Measurements from ENCODE around the gene FAM180B.

Gene FAM180B

GRCh38 chr11:47599902-47600301 lies 13.4 kb downstream of the FAM180B start:
- Histone ChIP-seq H4K8ac (ENCODE audit: low read depth, low read length) (no peak overlapping the region), H3K36me3 (ENCODE audit: control insufficient read depth, insufficient read depth, low read length) (no peaks in the 10 kb centered on the region), H2BK120ac (ENCODE audit: low read depth, low read length) (no peak overlapping the region), H3K79me1 (ENCODE audit: low read length) (no peaks in the 10 kb centered on the region), H2BK15ac (replicated peaks; ENCODE audit: low read depth) (no peak overlapping the region), H3K9ac (ENCODE audit: low read length) (no peak overlapping the region), H2AK5ac (ENCODE audit: low read length) (no peak overlapping the region), H3K4ac (ENCODE audit: low read depth, low read length) (no peak overlapping the region), H3K27ac (ENCODE audit: low read depth, low read length) (no peak overlapping the region), H3K79me2 (ENCODE audit: control insufficient read depth, insufficient read depth, low read length) (no peaks in the 10 kb centered on the region), H3K56ac (ENCODE audit: low read length) (no peak overlapping the region), H3K4me3 (ENCODE audit: low read length) (no peak overlapping the region), H3K18ac (ENCODE audit: low read length) (no peak overlapping the region), H2BK5ac (ENCODE audit: low read length) (no peak overlapping the region), H3K23ac (ENCODE audit: low read length) (no peak overlapping the region), H3K4me2 (ENCODE audit: low read length) (no peak overlapping the region), H3K4me1 (ENCODE audit: control insufficient read depth, low read depth, low read length) (no peaks in the 10 kb centered on the region), H3K27me3 (ENCODE audit: insufficient read depth, low read length, poor library complexity) (no peaks in the 10 kb centered on the region), H4K5ac (ENCODE audit: low read length) (no peak overlapping the region)
- no peak for DNase-seq
- WGBS (ENCODE audit: extremely low coverage, insufficient coverage, low lambda C conversion rate), result no CpG with 5 or more reads among the region's 4 CpGs

DNA sequence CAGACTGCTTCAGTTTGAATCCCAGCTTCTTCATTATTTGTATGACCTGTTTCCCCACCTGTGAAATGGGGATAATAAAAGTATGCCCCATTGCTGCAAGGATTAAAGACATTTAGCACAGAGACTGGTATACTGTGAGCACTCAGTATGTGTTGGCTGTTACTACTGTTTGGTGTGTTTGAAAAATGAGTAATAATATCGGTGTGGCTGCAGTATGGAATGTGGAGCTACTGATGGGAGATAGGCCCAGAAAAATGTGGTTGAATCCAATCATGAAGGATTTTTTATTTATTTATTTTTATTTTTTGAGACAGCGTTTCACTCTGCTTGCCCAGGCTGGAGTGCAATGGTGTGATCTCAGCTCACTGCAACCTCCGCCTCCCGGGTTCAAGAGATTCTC lies 16.8 kb downstream of the FAM180B start:
- Histone ChIP-seq H3K79me1 (ENCODE audit: low read length) (no peaks in the 10 kb centered on the region), H3K79me2 (ENCODE audit: control insufficient read depth, insufficient read depth, low read length) (no peaks in the 10 kb centered on the region)
- WGBS (ENCODE audit: extremely low coverage, insufficient coverage, low lambda C conversion rate), result no CpG with 5 or more reads among the region's 4 CpGs

DNA sequence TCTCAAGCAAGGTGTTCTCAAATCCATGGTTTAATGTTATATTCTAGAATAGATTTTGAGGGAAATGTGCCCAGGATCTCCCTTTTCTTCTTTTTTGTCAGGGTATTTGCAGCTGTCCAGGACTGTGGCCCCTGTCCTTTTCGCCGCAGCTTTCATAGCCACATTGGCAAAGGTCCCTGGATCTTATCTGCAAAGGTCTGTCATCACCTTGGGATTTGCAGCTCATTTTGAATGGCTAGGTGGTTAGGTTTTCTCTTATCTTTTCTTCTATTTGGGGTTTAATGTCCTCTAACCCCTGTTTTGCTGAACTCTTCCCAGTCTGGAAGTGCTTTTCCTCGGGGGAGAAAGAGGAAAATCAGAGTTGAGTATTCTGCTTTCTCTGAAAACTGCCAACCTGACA lies 19.4 kb downstream of the FAM180B start:
- no peaks in the 10 kb centered on the region for H3K79me1 ChIP-seq (ENCODE audit: low read length)
- WGBS (ENCODE audit: extremely low coverage, insufficient coverage, low lambda C conversion rate), result no CpG with 5 or more reads among the region's 3 CpGs
- H3K9ac ChIP-seq (ENCODE audit: low read length), result no peak overlapping the region
- H3K79me2 ChIP-seq (ENCODE audit: control insufficient read depth, insufficient read depth, low read length), result no peaks in the 10 kb centered on the region
- no peak overlapping the region for H3K4me3 ChIP-seq (ENCODE audit: low read length)
- no peak overlapping the region for H3K4ac ChIP-seq (ENCODE audit: low read depth, low read length)
- H3K27me3 ChIP-seq (ENCODE audit: insufficient read depth, low read length, poor library complexity), result no peaks in the 10 kb centered on the region
- no peak overlapping the region for H3K18ac ChIP-seq (ENCODE audit: low read length)
- H3K27ac ChIP-seq (ENCODE audit: low read depth, low read length), result no peak overlapping the region
- no peak overlapping the region for H2AK5ac ChIP-seq (ENCODE audit: low read length)
- no peak overlapping the region for H4K8ac ChIP-seq (ENCODE audit: low read depth, low read length)
- no peak overlapping the region for H3K4me2 ChIP-seq (ENCODE audit: low read length)
- no peak overlapping the region for H4K5ac ChIP-seq (ENCODE audit: low read length)
- no peak overlapping the region for H2BK5ac ChIP-seq (ENCODE audit: low read length)
- no peak overlapping the region for H3K56ac ChIP-seq (ENCODE audit: low read length)
- H2BK120ac ChIP-seq (ENCODE audit: low read depth, low read length), result no peak overlapping the region
- no peak for DNase-seq
- no peak overlapping the region for H3K23ac ChIP-seq (ENCODE audit: low read length)
- H3K4me1 ChIP-seq (ENCODE audit: control insufficient read depth, low read depth, low read length), result no peaks in the 10 kb centered on the region
- H2BK15ac ChIP-seq (replicated peaks; ENCODE audit: low read depth), result no peak overlapping the region
- H3K36me3 ChIP-seq (ENCODE audit: control insufficient read depth, insufficient read depth, low read length), result no peaks in the 10 kb centered on the region

More for the DNA sequence above, 16.8 kb downstream of the FAM180B start:
- DNase-seq, result no peak
- H2BK15ac ChIP-seq (replicated peaks; ENCODE audit: low read depth), result no peak overlapping the region
- H3K36me3 ChIP-seq (ENCODE audit: control insufficient read depth, insufficient read depth, low read length), result no peaks in the 10 kb centered on the region
- H2BK5ac ChIP-seq (ENCODE audit: low read length), result no peak overlapping the region
- H3K4me1 ChIP-seq (ENCODE audit: control insufficient read depth, low read depth, low read length), result no peaks in the 10 kb centered on the region
- no peak overlapping the region for H3K23ac ChIP-seq (ENCODE audit: low read length)
- H3K4ac ChIP-seq (ENCODE audit: low read depth, low read length), result no peak overlapping the region
- H3K18ac ChIP-seq (ENCODE audit: low read length), result no peak overlapping the region
- no peak overlapping the region for H2AK5ac ChIP-seq (ENCODE audit: low read length)
- no peak overlapping the region for H4K8ac ChIP-seq (ENCODE audit: low read depth, low read length)
- H4K5ac ChIP-seq (ENCODE audit: low read length), result no peak overlapping the region
- H3K4me3 ChIP-seq (ENCODE audit: low read length), result no peak overlapping the region
- H3K27ac ChIP-seq (ENCODE audit: low read depth, low read length), result no peak overlapping the region
- no peak overlapping the region for H3K56ac ChIP-seq (ENCODE audit: low read length)
- no peak overlapping the region for H3K9ac ChIP-seq (ENCODE audit: low read length)
- H2BK120ac ChIP-seq (ENCODE audit: low read depth, low read length), result no peak overlapping the region
- no peaks in the 10 kb centered on the region for H3K27me3 ChIP-seq (ENCODE audit: insufficient read depth, low read length, poor library complexity)
- H3K4me2 ChIP-seq (ENCODE audit: low read length), result no peak overlapping the region

DNA sequence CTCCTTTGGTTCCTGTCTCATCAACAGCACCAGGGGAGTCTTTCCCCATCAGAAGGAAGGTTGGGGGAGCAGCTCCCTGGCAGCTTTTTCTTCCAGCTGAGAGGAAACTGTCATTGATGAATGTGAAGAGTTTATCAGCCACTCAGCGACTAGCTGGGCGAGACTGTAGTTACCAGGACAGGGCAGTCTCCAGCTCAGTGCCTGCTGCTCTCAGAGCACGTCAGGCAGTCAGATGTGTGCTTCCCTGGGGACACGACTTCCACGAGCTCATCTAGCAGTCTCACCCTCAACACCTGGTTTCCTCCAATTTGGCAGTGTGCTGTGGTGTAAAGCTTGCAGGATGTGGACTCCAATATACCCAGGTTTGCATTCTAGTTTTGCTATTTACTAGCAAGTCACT lies 20.3 kb downstream of the FAM180B start:
- no peaks in the 10 kb centered on the region for H3K79me1 ChIP-seq (ENCODE audit: low read length)
- H3K79me2 ChIP-seq (ENCODE audit: control insufficient read depth, insufficient read depth, low read length), result no peaks in the 10 kb centered on the region
- no peak overlapping the region for H2BK15ac ChIP-seq (replicated peaks; ENCODE audit: low read depth)
- no peak overlapping the region for H3K9ac ChIP-seq (ENCODE audit: low read length)
- no peak overlapping the region for H3K4ac ChIP-seq (ENCODE audit: low read depth, low read length)
- no peaks in the 10 kb centered on the region for H3K36me3 ChIP-seq (ENCODE audit: control insufficient read depth, insufficient read depth, low read length)
- no peak overlapping the region for H4K5ac ChIP-seq (ENCODE audit: low read length)
- no peaks in the 10 kb centered on the region for H3K4me1 ChIP-seq (ENCODE audit: control insufficient read depth, low read depth, low read length)
- no peak overlapping the region for H3K23ac ChIP-seq (ENCODE audit: low read length)
- H3K18ac ChIP-seq (ENCODE audit: low read length), result no peak overlapping the region
- H3K27ac ChIP-seq (ENCODE audit: low read depth, low read length), result no peak overlapping the region
- no peaks in the 10 kb centered on the region for H3K27me3 ChIP-seq (ENCODE audit: insufficient read depth, low read length, poor library complexity)
- H2BK5ac ChIP-seq (ENCODE audit: low read length), result no peak overlapping the region
- H3K4me3 ChIP-seq (ENCODE audit: low read length), result no peak overlapping the region
- H4K8ac ChIP-seq (ENCODE audit: low read depth, low read length), result no peak overlapping the region
- DNase-seq, result peak; percentile 35
- no peak overlapping the region for H3K4me2 ChIP-seq (ENCODE audit: low read length)
- H2BK120ac ChIP-seq (ENCODE audit: low read depth, low read length), result no peak overlapping the region
- no peak overlapping the region for H3K56ac ChIP-seq (ENCODE audit: low read length)
- WGBS (ENCODE audit: extremely low coverage, insufficient coverage, low lambda C conversion rate), result no CpG with 5 or more reads among the region's 5 CpGs
- no peak overlapping the region for H2AK5ac ChIP-seq (ENCODE audit: low read length)

- Histone ChIP-seq H3K27me3 (ENCODE audit: insufficient read depth, low read length, poor library complexity) (no peaks in the 10 kb centered on the region), H3K9ac (ENCODE audit: low read length) (no peak overlapping the region), H4K8ac (ENCODE audit: low read depth, low read length) (no peak overlapping the region), H3K4me3 (ENCODE audit: low read length) (no peak overlapping the region), H3K4me2 (ENCODE audit: low read length) (no peak overlapping the region), H2BK5ac (ENCODE audit: low read length) (no peak overlapping the region), H3K27ac (ENCODE audit: low read depth, low read length) (no peak overlapping the region), H2BK15ac (replicated peaks; ENCODE audit: low read depth) (no peak overlapping the region), H3K36me3 (ENCODE audit: control insufficient read depth, insufficient read depth, low read length) (no peaks in the 10 kb centered on the region), H2BK120ac (ENCODE audit: low read depth, low read length) (no peak overlapping the region), H2AK5ac (ENCODE audit: low read length) (no peak overlapping the region), H3K79me1 (ENCODE audit: low read length) (no peaks in the 10 kb centered on the region), H3K23ac (ENCODE audit: low read length) (no peak overlapping the region), H3K4ac (ENCODE audit: low read depth, low read length) (no peak overlapping the region), H3K18ac (ENCODE audit: low read length) (no peak overlapping the region), H4K5ac (ENCODE audit: low read length) (no peak overlapping the region), H3K56ac (ENCODE audit: low read length) (no peak overlapping the region), H3K4me1 (ENCODE audit: control insufficient read depth, low read depth, low read length) (no peaks in the 10 kb centered on the region), H3K79me2 (ENCODE audit: control insufficient read depth, insufficient read depth, low read length) (no peaks in the 10 kb centered on the region)
- no CpG with 5 or more reads among the region's 7 CpGs for WGBS (ENCODE audit: extremely low coverage, insufficient coverage, low lambda C conversion rate)
- no peak for DNase-seq
Measured at GRCh38 chr11:47607380-47607779, 20.9 kb downstream of the FAM180B start.

DNA sequence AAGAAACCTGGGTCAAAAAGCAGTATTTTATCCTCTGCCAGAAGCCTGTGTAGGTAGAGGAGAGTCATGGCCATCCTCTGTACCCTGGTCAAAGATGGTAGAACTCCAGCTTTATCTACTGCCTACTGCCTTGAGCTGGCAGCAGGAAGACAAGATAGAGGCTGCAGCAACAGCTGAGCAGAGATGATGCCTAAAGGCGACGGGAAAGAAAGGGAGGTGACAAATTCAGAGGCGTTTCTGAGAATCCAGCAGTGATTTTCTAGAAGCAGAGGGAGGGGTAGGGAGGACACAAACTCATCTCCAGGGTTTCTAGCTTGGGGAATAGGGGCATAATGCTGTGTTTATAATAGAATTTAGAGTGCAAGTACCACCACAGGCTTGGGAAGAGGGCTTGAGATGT lies 23.2 kb downstream of the FAM180B start:
- no peak overlapping the region for H2BK5ac ChIP-seq (ENCODE audit: low read length)
- H3K56ac ChIP-seq (ENCODE audit: low read length), result no peak overlapping the region
- no peak overlapping the region for H2AK5ac ChIP-seq (ENCODE audit: low read length)
- H4K8ac ChIP-seq (ENCODE audit: low read depth, low read length), result no peak overlapping the region
- H4K5ac ChIP-seq (ENCODE audit: low read length), result no peak overlapping the region
- no peak overlapping the region for H3K23ac ChIP-seq (ENCODE audit: low read length)
- no peak overlapping the region for H2BK15ac ChIP-seq (replicated peaks; ENCODE audit: low read depth)
- no peak overlapping the region for H3K4me3 ChIP-seq (ENCODE audit: low read length)
- H3K27me3 ChIP-seq (ENCODE audit: insufficient read depth, low read length, poor library complexity), result no peaks in the 10 kb centered on the region
- H3K18ac ChIP-seq (ENCODE audit: low read length), result no peak overlapping the region
- H3K9ac ChIP-seq (ENCODE audit: low read length), result no peak overlapping the region
- no peak overlapping the region for H3K27ac ChIP-seq (ENCODE audit: low read depth, low read length)
- no peak for DNase-seq
- H2BK120ac ChIP-seq (ENCODE audit: low read depth, low read length), result no peak overlapping the region
- H3K4ac ChIP-seq (ENCODE audit: low read depth, low read length), result no peak overlapping the region
- no peaks in the 10 kb centered on the region for H3K4me1 ChIP-seq (ENCODE audit: control insufficient read depth, low read depth, low read length)
- no peaks in the 10 kb centered on the region for H3K79me2 ChIP-seq (ENCODE audit: control insufficient read depth, insufficient read depth, low read length)
- WGBS (ENCODE audit: extremely low coverage, insufficient coverage, low lambda C conversion rate), result no CpG with 5 or more reads among the region's 3 CpGs
- H3K4me2 ChIP-seq (ENCODE audit: low read length), result no peak overlapping the region
- H3K79me1 ChIP-seq (ENCODE audit: low read length), result no peaks in the 10 kb centered on the region
- no peaks in the 10 kb centered on the region for H3K36me3 ChIP-seq (ENCODE audit: control insufficient read depth, insufficient read depth, low read length)
